ENCODE measurements around the gene ARL8B.

GRCh38 chr3:5187156-5187919, 65.2 kb downstream of the ARL8B start, which contains the start of gene EDEM1:
- TF ChIP-seq GABPA (tag; conservative IDR thresholded peaks at IDR 0.05; ENCODE audit: low read depth) (no peak), NCOA1 (IDR thresholded peaks at IDR 0.05; ENCODE audit: low read depth) (peak; percentile 44; the same call in 1 of the 2 replicates), ATF7 (IDR thresholded peaks at IDR 0.05) (no peak; the same call in 1 of the 2 replicates), ESRRA (IDR thresholded peaks at IDR 0.05; ENCODE audit: borderline replicate concordance, low read depth) (peak; percentile 52; the same call in 1 of the 2 replicates), FOXA1 (IDR thresholded peaks at IDR 0.05; ENCODE audit: borderline replicate concordance) (no peak), GATA2 (CRISPR knock-in tag; IDR thresholded peaks at IDR 0.05) (no peak), CTCF (IDR thresholded peaks at IDR 0.05 in 2 of 3, conservative IDR thresholded peaks at IDR 0.05 in 1 of 3; ENCODE audit: insufficient read depth in 2 of 3, low read depth in 1 of 3, low read length in 3 of 3) (no peak; a peak in 1 of 6 replicates), POLR2A (conservative IDR thresholded peaks at IDR 0.05) (peak; percentile 97)

Data from K562 (cell line).